Right ventricle myocardium inferior (tissue), 1 donor: ENCODE measurements around the gene GIMD1. TPM values are rescaled to one million over a fixed set of nuclear protein-coding genes. Genes with fewer than 3 reads are reported as not detected.

Source experiments
- ATAC-seq: fragments of 200-7000 bp; cut with Tn5 transposase; one replicate; pipeline ENCODE4 v1.9.1; 2020; ENCODE audit warnings: mild to moderate bottlenecking, moderate library complexity
- DNase-seq: peaks from one replicate; pipeline ENCODE4 v3.0.0; 2021; ENCODE audit errors: missing footprints
- intact Hi-C: fragments of 100-400 bp; cut with DNase I; formaldehyde crosslinking; loops from one replicate; pipeline ENCODE4 v1.11.0; 2022
- total RNA-seq: library from RNA; stranded (reverse); fragmentation: NEBNext Ultra II Directional; extraction: Animal tissue kit (Norgen Biotek cat#: 25700); gene quantifications from one replicate; pipeline ENCODE4 v1.2.1, GENCODE V29; 2021
- donor health status: DM: no; HTN: yes; CAD: no; lungs with severe emphysema.

The GIMD1 gene
- total RNA-seq, 1 donor from 2014 or later = not detected

DNA sequence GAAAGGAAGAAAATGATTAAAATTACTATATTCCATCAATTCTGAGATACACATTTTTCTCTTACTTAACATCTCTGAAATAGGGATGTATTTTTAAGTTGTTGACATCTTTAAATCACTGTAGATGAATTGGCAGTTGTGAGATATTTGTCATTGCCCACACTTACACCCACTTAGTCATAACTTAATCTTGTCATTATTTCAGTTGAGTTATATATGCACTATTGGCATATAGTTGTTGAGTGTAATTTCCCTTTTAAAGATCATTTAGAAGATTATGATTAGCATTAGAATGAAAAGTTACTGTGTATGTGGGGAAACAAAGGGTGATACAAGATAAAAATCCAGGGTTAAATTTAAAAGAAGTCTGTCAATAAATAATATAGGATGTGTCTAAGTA is 50.1 kb downstream of the GIMD1 start:
- intact Hi-C loops = loop anchor here (5.0 kb wide), 1 partner anchor 49 kb away; the partner anchor contains the start of gene GIMD1
- DNase-seq (no peak), ATAC-seq (no peak)

DNA sequence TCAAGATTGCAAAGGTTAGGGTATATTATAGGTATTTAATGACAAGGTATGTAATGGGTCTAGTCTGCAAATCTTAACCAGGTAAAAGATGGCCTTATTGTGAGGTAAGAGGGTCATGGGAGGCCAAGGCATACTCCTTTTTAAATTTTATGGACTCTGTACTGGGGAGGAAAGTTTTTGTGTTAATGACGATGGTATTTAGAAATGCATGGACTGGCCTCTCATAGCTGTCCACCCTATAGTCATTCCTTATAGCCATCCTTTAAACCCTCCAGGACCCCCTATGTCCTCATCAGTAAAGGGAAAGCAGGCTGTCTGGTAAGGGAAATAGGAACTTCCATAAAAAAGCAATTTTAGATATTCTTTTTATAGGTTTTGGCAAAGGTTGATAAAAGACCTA is 50.8 kb downstream of the GIMD1 start:
- intact Hi-C loops = loop anchor here (5.0 kb wide), 1 partner anchor 49 kb away; the partner anchor contains the start of gene GIMD1
- no peak for DNase-seq
- ATAC-seq = no peak

DNA sequence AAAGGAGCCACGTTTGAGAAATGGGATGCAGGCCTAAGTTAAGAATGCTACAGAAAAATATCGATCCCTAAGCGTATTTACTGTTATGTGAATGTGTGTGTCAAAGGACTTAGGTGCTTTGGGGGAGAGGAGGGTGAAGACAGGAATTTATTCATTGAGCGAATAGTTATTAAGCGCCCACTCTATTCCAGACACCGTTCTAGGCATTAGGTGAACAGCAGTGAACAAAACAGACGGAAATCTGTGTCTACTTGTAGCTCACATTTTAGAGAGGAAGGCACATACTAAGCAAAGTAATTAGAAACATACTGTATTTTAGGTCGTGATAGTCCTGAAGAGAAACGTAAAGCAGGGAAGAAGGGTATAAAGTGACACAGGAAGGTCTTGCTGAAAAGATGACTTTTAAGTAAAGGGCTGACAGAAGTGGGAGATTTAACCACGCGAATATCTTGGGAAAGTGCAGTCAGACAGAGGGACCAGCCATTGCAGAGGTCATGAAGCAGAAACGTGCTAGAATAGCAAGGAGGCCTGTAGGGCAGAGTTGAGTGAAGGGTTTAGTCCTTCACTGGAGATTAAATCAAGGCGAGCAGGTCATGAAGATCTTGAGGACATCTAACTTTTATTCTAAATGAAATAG is 51.7 kb downstream of the GIMD1 start:
- no peak for ATAC-seq
- intact Hi-C loops = loop anchor here (5.0 kb wide), 1 partner anchor 50 kb away; the partner anchor contains the start of gene GIMD1
- no peak for DNase-seq

- intact Hi-C loops = loop anchor here (5.0 kb wide), 1 partner anchor 51 kb away; the partner anchor contains the start of gene GIMD1
- ATAC-seq = peak; percentile 98
Measured at GRCh38 chr4:106315968-106316772, 52.4 kb downstream of the GIMD1 start, which contains the start of the genes AIMP1 and TBCK. AIMP1 (plus strand) TSS chr4:106316550; CDS start chr4:106325010, 8,460 bp downstream. TBCK (minus strand) TSS chr4:106316209; CDS start chr4:106308960, 7,249 bp downstream.

GRCh38 chr4:106315476-106315967 is 53.1 kb downstream of the GIMD1 start:
- intact Hi-C loops = loop anchor here (5.0 kb wide), 1 partner anchor 52 kb away; the partner anchor contains the start of gene GIMD1
- ATAC-seq (no peak), DNase-seq (no peak)

More at GRCh38 chr4:106315968-106316772, 52.4 kb downstream of the GIMD1 start, which contains the start of the genes AIMP1 and TBCK:
- DNase-seq = peak; percentile 93

DNA sequence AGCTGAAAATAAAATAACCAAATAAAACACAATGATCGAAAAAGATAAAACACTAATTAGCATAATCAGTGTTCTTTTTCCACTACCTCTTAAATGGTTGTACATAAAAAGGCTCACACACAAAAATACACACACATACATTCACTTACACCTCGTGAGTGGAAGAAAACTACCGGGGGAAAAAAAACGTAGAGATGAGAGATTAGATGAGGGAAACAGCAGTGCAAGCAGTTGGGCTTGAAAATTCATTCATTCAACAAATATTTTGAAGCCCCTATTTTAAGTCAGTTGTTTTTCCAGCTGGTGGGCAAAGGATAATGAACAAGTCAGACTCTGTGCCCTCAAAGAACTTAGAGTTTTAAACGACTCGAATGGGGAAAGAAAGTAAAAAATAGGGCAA is 53.6 kb downstream of the GIMD1 start:
- DNase-seq = no peak
- no peak for ATAC-seq
- intact Hi-C loops = loop anchor here (5.0 kb wide), 1 partner anchor 52 kb away; the partner anchor contains the start of gene GIMD1

GRCh38 chr4:106312997-106313522 is 55.5 kb downstream of the GIMD1 start:
- intact Hi-C loops = no loop called here
- DNase-seq (no peak), ATAC-seq (no peak)

DNA sequence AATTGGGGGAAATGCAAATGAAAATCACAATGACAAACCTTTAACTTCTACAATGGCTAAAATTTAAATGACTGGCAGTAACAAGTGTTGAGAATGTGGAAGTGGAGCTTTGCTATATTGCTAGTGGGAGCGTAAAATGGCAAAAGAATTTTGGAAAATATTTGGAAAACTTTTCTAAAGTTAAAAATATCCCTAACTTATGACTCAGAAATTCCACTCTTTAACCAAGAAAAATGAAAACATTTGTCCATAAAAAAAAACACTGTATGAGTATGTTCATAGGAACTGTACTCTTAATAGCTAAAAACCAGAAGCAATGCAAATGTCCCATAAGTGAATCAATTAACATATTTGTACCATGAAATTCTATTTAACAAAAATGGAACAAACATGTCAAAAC is 56.2 kb downstream of the GIMD1 start:
- intact Hi-C loops = no loop called here
- DNase-seq (no peak), ATAC-seq (no peak)

Other genes starting within 250 kb of the GIMD1 start
- 19.8 TPM for gene TBCK, start 52.6 kb downstream of the GIMD1 start, total RNA-seq
- 34.9 TPM for gene AIMP1, start 52.2 kb downstream of the GIMD1 start, total RNA-seq